Smooth muscle cell (in vitro differentiated cells): Measurements from ENCODE around the gene VNN1. TPM values are rescaled to one million over a fixed set of nuclear protein-coding genes. Genes with fewer than 3 reads are reported as not detected.

ENCODE experiments used
- DNase-seq: peaks from one replicate; lab custom pipeline; 2025; ENCODE audit not compliant: unreplicated experiment; lab: John Stamatoyannopoulos, UW
- H2AFZ ChIP-seq: fragments of 200-600 bp; sonication (generic); 2 replicates; pipeline ENCODE4 v1.6.0; 2016; ENCODE audit warnings: antibody characterized with exemption, low read depth, mild to moderate bottlenecking
- H3F3A ChIP-seq: fragments of 200-600 bp; sonication (generic); 2 replicates; pipeline ENCODE4 v1.6.0; 2017; ENCODE audit warnings: antibody characterized with exemption, low read depth
- H3K27ac ChIP-seq: fragments of 200-600 bp; sonication (generic); 2 replicates; pipeline ENCODE4 v1.5.1; 2016; ENCODE audit warnings: low read depth, mild to moderate bottlenecking
- H3K27me3 ChIP-seq: fragments of 200-600 bp; sonication (generic); 2 replicates; pipeline ENCODE4 v1.6.1; 2016; ENCODE audit warnings: low read depth, mild to moderate bottlenecking
- H3K36me3 ChIP-seq: fragments of 200-600 bp; sonication (generic); 2 replicates; pipeline ENCODE4 v1.5.1; 2016; ENCODE audit warnings: low read depth
- H3K4me1 ChIP-seq: fragments of 200-600 bp; sonication (generic); 2 replicates; pipeline ENCODE4 v1.5.1; 2016; ENCODE audit warnings: low read depth
- H3K4me2 ChIP-seq: fragments of 200-600 bp; sonication (generic); 2 replicates; pipeline ENCODE4 v1.6.0; 2016; ENCODE audit warnings: mild to moderate bottlenecking
- H3K4me3 ChIP-seq: fragments of 200-600 bp; sonication (generic); 2 replicates; pipeline ENCODE4 v1.5.1; 2016; ENCODE audit warnings: mild to moderate bottlenecking
- H3K79me2 ChIP-seq: fragments of 200-600 bp; sonication (generic); 2 replicates; pipeline ENCODE4 v1.6.0; 2016; ENCODE audit warnings: low read depth, mild to moderate bottlenecking
- H3K9ac ChIP-seq: fragments of 200-600 bp; sonication (generic); 2 replicates; pipeline ENCODE4 v1.6.0; 2016; ENCODE audit warnings: low read depth
- H3K9me3 ChIP-seq: fragments of 200-600 bp; sonication (generic); replicated peaks from 2 replicates; pipeline ENCODE4 v1.5.1; 2016; ENCODE audit warnings: low read depth
- H4K20me1 ChIP-seq: fragments of 200-600 bp; sonication (generic); 2 replicates; pipeline ENCODE4 v1.6.0; 2016; ENCODE audit warnings: low read depth
- WGBS: methylation state at CpG from one replicate; pipeline ENCODE4 v1.1.7; 2016; ENCODE audit warnings: low lambda C conversion rate; 5-methylcytosine and 5-hydroxymethylcytosine counted together
- polyA plus RNA-seq: library from polyadenylated mRNA; unstranded; fragments of >200 nt; fragmentation: Nextera tagmentation; extraction: Ambion mirVana; gene quantifications from 2 replicates; pipeline ENCODE4 v1.2.1, GENCODE V29; 2016
- total RNA-seq: library from RNA; depleted of rRNA; stranded (reverse); fragments of >200 nt; gene quantifications from 2 replicates; pipeline ENCODE4 v1.2.3, GENCODE V29; 2014
- TF ChIP-seq, protein P1 (sequence below): fragments of 200-600 bp; sonication (generic); IDR thresholded peaks from 2 replicates; pipeline ENCODE4 v1.5.1; 2017; ENCODE audit warnings: borderline replicate concordance, mild to moderate bottlenecking, antibody characterized with exemption; ENCODE audit not compliant: insufficient read depth, poor library complexity, severe bottlenecking

The VNN1 gene
- total and polyA plus RNA-seq, 2 experiments from 2014 or later, result 0.22 to 0.99 TPM

DNA sequence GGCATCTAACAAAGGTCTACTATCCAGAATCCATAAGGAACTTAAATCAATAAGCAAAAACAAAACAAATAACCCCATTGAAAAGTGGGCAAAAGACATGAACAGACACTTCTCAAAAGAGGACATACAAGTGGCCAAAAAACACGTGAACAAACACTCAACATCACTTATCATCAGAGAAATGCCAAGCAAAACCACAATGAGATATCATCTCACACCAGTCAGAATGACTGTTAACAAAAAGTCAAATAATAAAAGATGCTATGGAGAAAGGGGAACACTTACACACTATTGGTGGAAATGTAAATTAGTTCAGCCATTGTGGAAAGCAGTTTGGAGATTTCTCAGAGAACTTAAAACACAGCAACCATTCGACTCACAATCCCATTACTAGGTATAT, 19.4 kb upstream of the VNN1 start:
- Histone ChIP-seq H3K4me2 (no peak overlapping the region), H3K27me3 (no peaks in the 10 kb centered on the region), H3K9me3 (no peaks in the 10 kb centered on the region), H3K4me1 (no peaks in the 10 kb centered on the region), H3K27ac (no peak overlapping the region), H3K79me2 (no peaks in the 10 kb centered on the region), H3K9ac (no peak overlapping the region), H4K20me1 (no peaks in the 10 kb centered on the region), H3K4me3 (no peak overlapping the region), H2AFZ (no peak overlapping the region), H3F3A (no peaks in the 10 kb centered on the region), H3K36me3 (no peaks in the 10 kb centered on the region)
- DNase-seq, result no peak
- TF ChIP-seq, protein P1, sequence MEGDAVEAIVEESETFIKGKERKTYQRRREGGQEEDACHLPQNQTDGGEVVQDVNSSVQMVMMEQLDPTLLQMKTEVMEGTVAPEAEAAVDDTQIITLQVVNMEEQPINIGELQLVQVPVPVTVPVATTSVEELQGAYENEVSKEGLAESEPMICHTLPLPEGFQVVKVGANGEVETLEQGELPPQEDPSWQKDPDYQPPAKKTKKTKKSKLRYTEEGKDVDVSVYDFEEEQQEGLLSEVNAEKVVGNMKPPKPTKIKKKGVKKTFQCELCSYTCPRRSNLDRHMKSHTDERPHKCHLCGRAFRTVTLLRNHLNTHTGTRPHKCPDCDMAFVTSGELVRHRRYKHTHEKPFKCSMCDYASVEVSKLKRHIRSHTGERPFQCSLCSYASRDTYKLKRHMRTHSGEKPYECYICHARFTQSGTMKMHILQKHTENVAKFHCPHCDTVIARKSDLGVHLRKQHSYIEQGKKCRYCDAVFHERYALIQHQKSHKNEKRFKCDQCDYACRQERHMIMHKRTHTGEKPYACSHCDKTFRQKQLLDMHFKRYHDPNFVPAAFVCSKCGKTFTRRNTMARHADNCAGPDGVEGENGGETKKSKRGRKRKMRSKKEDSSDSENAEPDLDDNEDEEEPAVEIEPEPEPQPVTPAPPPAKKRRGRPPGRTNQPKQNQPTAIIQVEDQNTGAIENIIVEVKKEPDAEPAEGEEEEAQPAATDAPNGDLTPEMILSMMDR, result no peak
- WGBS, result 69% methylated on average over 2 of the region's 2 CpGs

DNA sequence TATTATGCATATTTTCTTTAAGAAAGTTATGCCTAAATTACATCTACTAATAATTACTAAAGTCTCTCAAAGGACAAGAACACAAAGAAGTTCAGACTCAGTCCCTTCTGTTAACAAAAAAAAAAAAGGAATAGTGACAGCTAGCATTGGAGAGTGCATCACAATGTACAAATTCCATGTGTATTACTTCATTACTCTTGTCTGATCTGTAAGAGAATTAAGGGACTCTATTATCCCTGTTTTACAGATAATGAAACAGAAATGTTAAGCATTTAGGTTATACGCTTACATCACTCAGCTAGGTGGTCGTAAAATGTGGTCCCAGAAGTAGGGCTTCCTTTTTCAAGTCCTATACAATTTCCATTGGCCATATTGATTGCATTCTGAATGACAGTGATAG, 17.2 kb upstream of the VNN1 start:
- Histone ChIP-seq H3K79me2 (no peaks in the 10 kb centered on the region), H2AFZ (no peak overlapping the region), H3K4me1 (no peaks in the 10 kb centered on the region), H3K9ac (no peak overlapping the region), H3K27me3 (no peaks in the 10 kb centered on the region), H3F3A (no peaks in the 10 kb centered on the region), H4K20me1 (no peaks in the 10 kb centered on the region), H3K4me2 (peak overlapping the region; percentile 56), H3K27ac (peak overlapping the region; percentile 77), H3K9me3 (no peaks in the 10 kb centered on the region), H3K4me3 (peak overlapping the region; percentile 6), H3K36me3 (no peaks in the 10 kb centered on the region)
- no peak for DNase-seq
- 64% methylated on average over 2 of the region's 2 CpGs for WGBS
- TF ChIP-seq, protein P1, result no peak

DNA sequence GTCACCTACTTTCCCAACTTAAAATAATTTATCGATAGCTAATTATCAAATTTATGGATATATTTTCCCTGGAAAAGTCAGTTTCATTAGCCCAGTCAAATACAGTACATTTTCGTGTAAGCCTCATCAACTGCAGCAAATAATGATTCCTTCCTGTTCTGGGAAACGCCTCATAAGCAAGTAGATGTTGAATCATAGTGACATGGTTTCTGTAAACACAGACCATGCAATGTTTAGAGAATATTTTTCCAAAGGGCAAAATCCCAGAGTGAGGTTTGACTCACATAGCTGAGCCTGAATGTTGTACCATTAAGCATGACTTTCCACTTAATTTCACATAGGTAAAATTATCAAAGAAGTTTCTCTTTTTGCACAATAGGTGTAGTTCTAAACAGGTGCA, 16.7 kb upstream of the VNN1 start:
- Histone ChIP-seq H3K36me3 (no peaks in the 10 kb centered on the region), H4K20me1 (no peaks in the 10 kb centered on the region), H3K27me3 (no peaks in the 10 kb centered on the region), H3K27ac (peak overlapping the region; percentile 77), H2AFZ (no peak overlapping the region), H3K4me1 (no peaks in the 10 kb centered on the region), H3F3A (no peaks in the 10 kb centered on the region), H3K4me2 (peak overlapping the region; percentile 56), H3K79me2 (no peaks in the 10 kb centered on the region), H3K9ac (no peak overlapping the region), H3K4me3 (peak overlapping the region; percentile 6), H3K9me3 (no peaks in the 10 kb centered on the region)
- WGBS, result 43% methylated on average over 3 of the region's 3 CpGs
- DNase-seq, result no peak
- TF ChIP-seq, protein P1, result no peak

DNA sequence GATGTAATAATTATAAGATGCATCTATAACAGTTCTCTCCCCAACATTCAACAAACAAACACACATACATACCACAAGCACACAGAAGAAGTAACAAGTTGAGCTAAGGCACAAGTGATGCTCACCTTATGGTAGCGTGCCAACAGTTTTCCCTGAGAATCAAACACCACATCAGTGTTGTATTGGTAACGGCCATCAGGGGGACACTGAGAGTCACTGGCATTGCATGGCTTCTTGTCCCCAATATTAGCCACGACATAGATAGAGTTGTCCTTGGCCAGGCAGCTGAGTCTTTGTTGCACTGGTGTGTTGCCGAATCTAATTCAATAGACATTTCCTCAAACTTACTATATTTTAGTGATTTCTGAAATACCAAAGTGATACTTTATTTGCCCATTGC, 14.8 kb upstream of the VNN1 start:
- Histone ChIP-seq H3K79me2 (no peaks in the 10 kb centered on the region), H3K27me3 (no peaks in the 10 kb centered on the region), H3K4me1 (no peaks in the 10 kb centered on the region), H3F3A (no peaks in the 10 kb centered on the region), H4K20me1 (no peaks in the 10 kb centered on the region), H3K9ac (no peak overlapping the region), H3K27ac (no peak overlapping the region), H3K9me3 (no peaks in the 10 kb centered on the region), H3K4me2 (no peak overlapping the region), H3K36me3 (no peaks in the 10 kb centered on the region), H2AFZ (no peak overlapping the region), H3K4me3 (no peak overlapping the region)
- TF ChIP-seq, protein P1, result no peak
- no peak for DNase-seq
- WGBS, result 77% methylated on average over 4 of the region's 4 CpGs
